ENCODE data around the gene WNT7B.

The WNT7B gene

GRCh38 chr22:45959719-45960476 lies 17.1 kb downstream of the WNT7B start:
- H3K9ac ChIP-seq (ENCODE audit: low read length in 5 of 5), result no peak overlapping the region
- H3K36me3 ChIP-seq (ENCODE audit: control insufficient read depth in 5 of 5, insufficient read depth in 5 of 5, low read length in 5 of 5), result no peaks in the 10 kb centered on the region
- peaks cover 14 to 39% (median 30%) of the 10 kb centered on the region in 5 donors for H3K27me3 ChIP-seq (ENCODE audit: control insufficient read depth in 5 of 5, insufficient read depth in 4 of 5, low read length in 5 of 5)
- H3K4me3 ChIP-seq (ENCODE audit: low read depth in 1 of 5, low read length in 5 of 5), result no peak overlapping the region
- H3K9me3 ChIP-seq (ENCODE audit: control insufficient read depth in 5 of 5, low read length in 5 of 5), result no peaks in the 10 kb centered on the region
- H3K4me1 ChIP-seq (ENCODE audit: control insufficient read depth in 5 of 5, insufficient read depth in 5 of 5, low read length in 5 of 5), result no peaks in the 10 kb centered on the region
- H3K27ac ChIP-seq (ENCODE audit: low read depth, low read length), result no peak overlapping the region

- Histone ChIP-seq H3K4me1 (ENCODE audit: control insufficient read depth in 5 of 5, insufficient read depth in 5 of 5, low read length in 5 of 5) (no peaks in the 10 kb centered on the region), H3K27me3 (ENCODE audit: control insufficient read depth in 5 of 5, insufficient read depth in 4 of 5, low read length in 5 of 5) (peaks cover 10 to 34% (median 29%) of the 10 kb centered on the region in 5 donors), H3K9ac (ENCODE audit: low read length in 5 of 5) (no peak overlapping the region), H3K9me3 (ENCODE audit: control insufficient read depth in 5 of 5, low read length in 5 of 5) (no peaks in the 10 kb centered on the region), H3K27ac (ENCODE audit: low read depth, low read length) (no peak overlapping the region), H3K36me3 (ENCODE audit: control insufficient read depth in 5 of 5, insufficient read depth in 5 of 5, low read length in 5 of 5) (no peaks in the 10 kb centered on the region), H3K4me3 (ENCODE audit: low read depth in 1 of 5, low read length in 5 of 5) (no peak overlapping the region)
Observed at GRCh38 chr22:45958971-45959370, 18.0 kb downstream of the WNT7B start.

DNA sequence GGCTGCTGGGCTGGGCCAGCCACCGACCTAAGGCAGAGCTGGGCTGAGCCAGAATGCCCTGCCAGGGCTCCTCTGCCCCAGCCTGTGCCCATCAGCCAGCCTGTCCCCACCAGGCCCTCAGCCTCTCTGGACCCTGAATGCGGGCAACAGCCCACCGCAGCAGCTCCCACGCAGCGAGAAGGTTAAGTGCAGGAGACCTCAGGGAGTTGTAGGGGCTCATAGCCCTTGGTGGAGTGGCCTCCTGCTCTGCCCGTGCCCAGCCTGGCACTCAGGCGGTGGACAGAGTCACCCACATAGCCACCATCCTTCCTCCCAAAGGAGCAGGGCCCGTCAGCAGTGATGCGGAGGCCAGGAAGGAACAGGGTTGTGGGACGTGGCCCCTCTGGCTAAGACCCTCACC lies 19.1 kb downstream of the WNT7B start:
- Histone ChIP-seq H3K9me3 (ENCODE audit: control insufficient read depth in 5 of 5, low read length in 5 of 5) (no peaks in the 10 kb centered on the region), H3K27ac (ENCODE audit: low read depth, low read length) (no peak overlapping the region), H3K36me3 (ENCODE audit: control insufficient read depth in 5 of 5, insufficient read depth in 5 of 5, low read length in 5 of 5) (no peaks in the 10 kb centered on the region), H3K27me3 (ENCODE audit: control insufficient read depth in 5 of 5, insufficient read depth in 4 of 5, low read length in 5 of 5) (peaks cover 10 to 41% (median 29%) of the 10 kb centered on the region in 5 donors), H3K9ac (ENCODE audit: low read length in 5 of 5) (no peak overlapping the region), H3K4me3 (ENCODE audit: low read depth in 1 of 5, low read length in 5 of 5) (no peak overlapping the region), H3K4me1 (ENCODE audit: control insufficient read depth in 5 of 5, insufficient read depth in 5 of 5, low read length in 5 of 5) (no peaks in the 10 kb centered on the region)

DNA sequence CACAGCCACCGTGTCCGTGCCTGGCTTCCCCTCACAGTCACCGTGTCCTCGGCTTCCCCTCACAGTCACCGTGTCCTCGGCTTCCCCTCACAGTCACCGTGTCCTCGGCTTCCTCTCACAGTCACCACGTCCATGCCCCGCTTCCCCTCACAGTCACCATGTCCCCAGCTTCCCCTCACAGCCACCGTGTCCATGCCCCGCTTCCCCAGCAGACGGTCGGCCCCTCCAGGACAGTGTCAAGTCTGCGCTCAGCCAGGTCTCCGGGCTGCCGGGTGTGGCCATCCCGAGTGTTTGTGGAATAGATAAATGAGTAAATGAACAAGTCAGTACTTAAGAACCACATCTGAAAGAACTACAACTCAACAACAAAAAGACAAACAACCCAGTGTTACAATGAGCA lies 23.8 kb downstream of the WNT7B start:
- peaks cover 22 to 53% (median 33%) of the 10 kb centered on the region in 5 donors for H3K27me3 ChIP-seq (ENCODE audit: control insufficient read depth in 5 of 5, insufficient read depth in 4 of 5, low read length in 5 of 5)
- H3K9me3 ChIP-seq (ENCODE audit: control insufficient read depth in 5 of 5, low read length in 5 of 5), result no peaks in the 10 kb centered on the region
- H3K4me3 ChIP-seq (ENCODE audit: low read depth in 1 of 5, low read length in 5 of 5), result no peak overlapping the region
- no peak overlapping the region for H3K27ac ChIP-seq (ENCODE audit: low read depth, low read length)
- no peak overlapping the region for H3K9ac ChIP-seq (ENCODE audit: low read length in 5 of 5)
- no peaks in the 10 kb centered on the region for H3K36me3 ChIP-seq (ENCODE audit: control insufficient read depth in 5 of 5, insufficient read depth in 5 of 5, low read length in 5 of 5)
- no peaks in the 10 kb centered on the region for H3K4me1 ChIP-seq (ENCODE audit: control insufficient read depth in 5 of 5, insufficient read depth in 5 of 5, low read length in 5 of 5)

DNA sequence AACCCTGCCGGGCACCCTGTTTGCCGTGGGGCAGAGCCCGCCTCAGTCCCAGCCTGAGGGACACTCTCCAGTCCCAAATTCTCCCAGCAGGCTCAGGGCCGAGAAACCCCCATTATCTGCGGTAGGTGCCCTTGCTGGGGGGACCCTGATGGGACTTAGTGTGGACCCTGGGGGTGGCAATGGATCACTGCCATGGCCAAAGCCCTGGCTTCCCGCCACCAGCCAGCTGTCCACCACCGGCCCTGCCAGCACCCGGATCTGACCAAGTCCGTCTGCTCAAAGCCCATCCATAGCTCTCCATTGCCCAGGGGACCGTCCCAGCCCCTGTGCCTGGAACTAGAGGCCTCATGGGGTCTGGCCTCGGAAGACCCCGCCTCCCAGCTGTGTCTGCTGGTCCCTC lies 24.4 kb downstream of the WNT7B start:
- H3K27me3 ChIP-seq (ENCODE audit: control insufficient read depth in 5 of 5, insufficient read depth in 4 of 5, low read length in 5 of 5), result peaks cover 27 to 53% (median 33%) of the 10 kb centered on the region in 5 donors
- H3K4me3 ChIP-seq (ENCODE audit: low read depth in 1 of 5, low read length in 5 of 5), result no peak overlapping the region
- H3K4me1 ChIP-seq (ENCODE audit: control insufficient read depth in 5 of 5, insufficient read depth in 5 of 5, low read length in 5 of 5), result no peaks in the 10 kb centered on the region
- H3K9me3 ChIP-seq (ENCODE audit: control insufficient read depth in 5 of 5, low read length in 5 of 5), result no peaks in the 10 kb centered on the region
- no peaks in the 10 kb centered on the region for H3K36me3 ChIP-seq (ENCODE audit: control insufficient read depth in 5 of 5, insufficient read depth in 5 of 5, low read length in 5 of 5)
- no peak overlapping the region for H3K27ac ChIP-seq (ENCODE audit: low read depth, low read length)
- H3K9ac ChIP-seq (ENCODE audit: low read length in 5 of 5), result no peak overlapping the region

GRCh38 chr22:45952151-45952550 lies 24.8 kb downstream of the WNT7B start:
- peaks cover 28 to 53% (median 33%) of the 10 kb centered on the region in 5 donors for H3K27me3 ChIP-seq (ENCODE audit: control insufficient read depth in 5 of 5, insufficient read depth in 4 of 5, low read length in 5 of 5)
- H3K4me3 ChIP-seq (ENCODE audit: low read depth in 1 of 5, low read length in 5 of 5), result no peak overlapping the region
- no peaks in the 10 kb centered on the region for H3K9me3 ChIP-seq (ENCODE audit: control insufficient read depth in 5 of 5, low read length in 5 of 5)
- H3K36me3 ChIP-seq (ENCODE audit: control insufficient read depth in 5 of 5, insufficient read depth in 5 of 5, low read length in 5 of 5), result no peaks in the 10 kb centered on the region
- H3K9ac ChIP-seq (ENCODE audit: low read length in 5 of 5), result no peak overlapping the region
- H3K4me1 ChIP-seq (ENCODE audit: control insufficient read depth in 5 of 5, insufficient read depth in 5 of 5, low read length in 5 of 5), result no peaks in the 10 kb centered on the region
- no peak overlapping the region for H3K27ac ChIP-seq (ENCODE audit: low read depth, low read length)

DNA sequence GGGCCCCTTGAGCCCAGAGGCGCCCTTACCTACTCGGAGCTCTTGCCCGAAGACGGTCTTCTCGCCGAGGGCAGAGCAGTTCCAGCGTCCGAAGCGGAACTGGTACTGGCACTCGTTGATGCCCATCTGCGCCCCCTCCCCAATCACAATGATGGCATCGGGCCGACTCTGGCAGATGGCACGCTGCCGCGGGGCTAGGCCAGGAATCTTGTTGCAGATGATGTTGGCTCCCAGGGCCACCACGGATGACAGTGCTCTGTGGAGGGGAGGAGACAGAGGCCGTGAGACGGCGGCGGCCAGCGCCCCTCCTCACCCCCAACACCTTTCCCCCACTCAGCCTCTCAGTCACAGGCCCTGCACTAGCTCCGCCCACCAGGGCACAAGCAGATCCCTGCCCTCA lies 27.1 kb downstream of the WNT7B start:
- Histone ChIP-seq H3K9ac (ENCODE audit: low read length in 5 of 5) (no peak overlapping the region), H3K27me3 (ENCODE audit: control insufficient read depth in 5 of 5, insufficient read depth in 4 of 5, low read length in 5 of 5) (peaks cover 22 to 43% (median 31%) of the 10 kb centered on the region in 5 donors), H3K4me1 (ENCODE audit: control insufficient read depth in 5 of 5, insufficient read depth in 5 of 5, low read length in 5 of 5) (no peaks in the 10 kb centered on the region), H3K9me3 (ENCODE audit: control insufficient read depth in 5 of 5, low read length in 5 of 5) (no peaks in the 10 kb centered on the region), H3K27ac (ENCODE audit: low read depth, low read length) (no peak overlapping the region), H3K4me3 (ENCODE audit: low read depth in 1 of 5, low read length in 5 of 5) (no peak overlapping the region), H3K36me3 (ENCODE audit: control insufficient read depth in 5 of 5, insufficient read depth in 5 of 5, low read length in 5 of 5) (no peaks in the 10 kb centered on the region)

DNA sequence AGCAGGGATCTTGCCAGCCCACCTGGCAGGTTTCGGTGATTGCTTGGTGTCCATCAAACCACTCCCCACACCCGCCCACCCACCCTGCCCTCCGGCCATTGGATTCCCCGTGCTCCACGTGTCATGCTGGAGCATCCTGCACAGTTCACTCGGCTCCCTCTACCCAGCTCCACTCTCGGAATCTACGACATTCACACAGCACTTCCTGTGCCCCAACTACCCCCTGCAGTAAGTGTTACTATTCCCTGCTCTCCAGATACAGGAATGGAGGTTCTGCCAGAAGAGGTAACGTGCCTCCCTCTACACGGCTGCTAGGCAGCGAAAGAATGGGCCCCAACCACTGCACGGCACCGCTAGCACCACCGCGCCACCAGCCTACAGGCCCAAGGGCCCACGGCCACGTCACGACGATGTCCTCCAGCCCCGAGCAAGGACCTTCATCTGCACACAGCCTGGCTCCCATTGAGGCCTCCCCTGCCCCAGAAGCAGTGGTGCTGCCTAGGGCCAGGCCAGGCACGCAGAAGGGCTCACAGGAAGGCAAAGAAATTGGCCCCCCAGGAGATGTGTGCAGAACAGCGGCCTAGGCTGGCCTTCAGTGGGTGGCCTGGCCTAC lies 27.6 kb downstream of the WNT7B start:
- Histone ChIP-seq H3K4me1 (ENCODE audit: control insufficient read depth in 5 of 5, insufficient read depth in 5 of 5, low read length in 5 of 5) (no peaks in the 10 kb centered on the region), H3K9ac (ENCODE audit: low read length in 5 of 5) (no peak overlapping the region), H3K9me3 (ENCODE audit: control insufficient read depth in 5 of 5, low read length in 5 of 5) (no peaks in the 10 kb centered on the region), H3K36me3 (ENCODE audit: control insufficient read depth in 5 of 5, insufficient read depth in 5 of 5, low read length in 5 of 5) (no peaks in the 10 kb centered on the region), H3K27ac (ENCODE audit: low read depth, low read length) (no peak overlapping the region), H3K4me3 (ENCODE audit: low read depth in 1 of 5, low read length in 5 of 5) (no peak overlapping the region), H3K27me3 (ENCODE audit: control insufficient read depth in 5 of 5, insufficient read depth in 4 of 5, low read length in 5 of 5) (peaks cover 18 to 39% (median 27%) of the 10 kb centered on the region in 5 donors)

- Histone ChIP-seq H3K27ac (ENCODE audit: low read depth, low read length) (no peak overlapping the region), H3K27me3 (ENCODE audit: control insufficient read depth in 5 of 5, insufficient read depth in 4 of 5, low read length in 5 of 5) (peaks cover 17 to 32% (median 25%) of the 10 kb centered on the region in 5 donors), H3K9me3 (ENCODE audit: control insufficient read depth in 5 of 5, low read length in 5 of 5) (no peaks in the 10 kb centered on the region), H3K4me3 (ENCODE audit: low read depth in 1 of 5, low read length in 5 of 5) (no peak overlapping the region), H3K4me1 (ENCODE audit: control insufficient read depth in 5 of 5, insufficient read depth in 5 of 5, low read length in 5 of 5) (no peaks in the 10 kb centered on the region), H3K9ac (ENCODE audit: low read length in 5 of 5) (no peak overlapping the region), H3K36me3 (ENCODE audit: control insufficient read depth in 5 of 5, insufficient read depth in 5 of 5, low read length in 5 of 5) (no peaks in the 10 kb centered on the region)
Observed at GRCh38 chr22:45948081-45948648, 28.8 kb downstream of the WNT7B start.
